GM20000 (cell line): ENCODE results near the gene COG7.

Source experiments
- DNase-seq: peaks from one replicate; pipeline ENCODE4 v3.0.0; 2012; ENCODE audit warnings: low spot score
- CTCF ChIP-seq: IDR thresholded peaks from 2 replicates; pipeline ENCODE4 v1.5.1; 2012; ENCODE audit warnings: mild to moderate bottlenecking, control low read depth; ENCODE audit errors: extremely low read depth, missing control alignments

COG7 gene

DNA sequence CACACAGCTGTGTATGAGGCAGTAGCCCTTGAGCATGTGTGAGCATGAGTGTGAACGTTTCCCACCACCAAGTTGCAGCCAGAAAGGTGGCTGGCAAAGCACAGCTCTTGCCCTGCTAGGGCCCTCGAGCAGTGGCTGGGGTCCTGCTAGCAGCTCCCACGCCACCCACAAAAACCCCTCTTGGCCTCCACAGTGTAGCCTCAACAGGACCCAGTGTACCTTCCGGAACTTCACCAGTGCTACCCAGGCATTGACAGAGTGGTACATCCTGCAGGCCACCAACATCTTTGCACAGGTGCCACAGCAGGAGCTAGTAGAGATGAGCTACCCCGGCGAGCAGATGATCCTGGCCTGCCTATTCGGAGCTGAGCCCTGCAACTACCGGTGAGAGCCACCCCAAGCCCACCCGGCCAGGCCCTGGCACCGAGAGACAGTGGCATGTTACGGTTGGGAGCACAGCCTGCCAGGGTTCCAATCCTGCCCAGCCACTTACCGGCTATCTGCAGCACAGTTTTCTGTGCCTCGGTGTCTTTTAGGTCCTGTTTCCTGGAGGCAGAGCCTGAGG, 97.8 kb downstream of the COG7 start:
- no peak for DNase-seq
- TF ChIP-seq CTCF = no peak

- TF ChIP-seq CTCF = no peak
- no peak for DNase-seq
Measured at GRCh38 chr16:23354246-23354645, 98.7 kb downstream of the COG7 start.

DNA sequence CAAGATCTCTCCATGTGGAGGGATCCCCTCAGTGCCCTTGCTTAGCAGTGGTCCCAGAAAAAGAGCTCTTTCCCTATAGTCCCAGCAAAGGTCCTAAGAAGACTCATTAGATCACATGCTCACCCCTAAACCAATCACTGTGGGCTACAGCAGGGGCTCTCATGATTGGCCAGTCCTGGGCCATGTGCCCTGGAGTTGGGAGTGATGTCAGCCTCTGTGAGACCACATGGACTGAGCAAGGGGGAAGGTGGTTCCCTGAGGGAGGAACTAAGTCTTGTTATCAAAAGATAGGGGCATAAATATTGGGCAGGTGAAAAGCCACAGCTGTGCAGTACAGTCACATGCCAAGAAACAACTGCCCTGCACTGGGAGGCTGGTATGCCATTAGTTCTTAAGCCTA, 99.5 kb downstream of the COG7 start:
- no peak for DNase-seq
- TF ChIP-seq CTCF = no peak

DNA sequence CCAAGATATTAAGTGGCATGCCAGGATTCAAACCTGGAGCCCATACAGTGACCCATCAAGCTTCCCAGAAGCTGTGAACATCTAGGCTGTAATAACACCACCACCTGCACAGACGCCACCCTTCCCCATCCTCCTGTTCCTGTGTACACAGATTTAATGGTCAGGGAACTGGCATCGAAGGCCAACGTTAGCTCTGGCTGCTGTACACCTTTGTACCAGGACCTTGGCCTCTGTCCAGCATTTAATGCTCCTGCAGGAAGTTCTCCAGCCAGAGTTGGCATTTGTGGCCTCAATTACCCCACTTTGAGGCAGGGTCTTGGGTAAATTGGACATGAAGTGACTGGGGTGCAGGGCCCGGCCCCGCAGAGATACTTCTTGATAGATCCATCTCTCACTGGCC, 101.6 kb downstream of the COG7 start:
- DNase-seq = no peak
- no peak for TF ChIP-seq CTCF

GRCh38 chr16:23348579-23349469, 104.2 kb downstream of the COG7 start:
- TF ChIP-seq CTCF = no peak
- no peak for DNase-seq

DNA sequence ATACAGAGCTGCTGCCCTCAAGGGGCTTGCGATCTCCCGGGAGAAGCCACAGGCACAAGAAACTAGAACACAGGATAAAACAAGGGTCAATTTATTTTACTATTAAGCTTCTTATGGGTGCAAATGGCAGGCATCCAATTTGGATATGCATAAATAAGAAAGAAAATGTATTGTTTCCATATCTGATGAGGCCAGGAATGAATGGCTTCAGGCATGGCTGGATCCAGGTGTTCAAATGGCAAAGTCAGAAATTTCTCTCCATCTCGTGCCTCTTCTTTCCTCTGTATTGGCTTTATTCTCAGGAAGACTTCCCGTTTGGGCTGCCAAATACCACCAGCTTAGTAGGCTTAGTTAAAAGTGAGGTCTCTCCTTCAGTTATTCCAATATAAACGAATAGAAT, 107.8 kb downstream of the COG7 start:
- no peak for TF ChIP-seq CTCF
- DNase-seq = no peak

DNA sequence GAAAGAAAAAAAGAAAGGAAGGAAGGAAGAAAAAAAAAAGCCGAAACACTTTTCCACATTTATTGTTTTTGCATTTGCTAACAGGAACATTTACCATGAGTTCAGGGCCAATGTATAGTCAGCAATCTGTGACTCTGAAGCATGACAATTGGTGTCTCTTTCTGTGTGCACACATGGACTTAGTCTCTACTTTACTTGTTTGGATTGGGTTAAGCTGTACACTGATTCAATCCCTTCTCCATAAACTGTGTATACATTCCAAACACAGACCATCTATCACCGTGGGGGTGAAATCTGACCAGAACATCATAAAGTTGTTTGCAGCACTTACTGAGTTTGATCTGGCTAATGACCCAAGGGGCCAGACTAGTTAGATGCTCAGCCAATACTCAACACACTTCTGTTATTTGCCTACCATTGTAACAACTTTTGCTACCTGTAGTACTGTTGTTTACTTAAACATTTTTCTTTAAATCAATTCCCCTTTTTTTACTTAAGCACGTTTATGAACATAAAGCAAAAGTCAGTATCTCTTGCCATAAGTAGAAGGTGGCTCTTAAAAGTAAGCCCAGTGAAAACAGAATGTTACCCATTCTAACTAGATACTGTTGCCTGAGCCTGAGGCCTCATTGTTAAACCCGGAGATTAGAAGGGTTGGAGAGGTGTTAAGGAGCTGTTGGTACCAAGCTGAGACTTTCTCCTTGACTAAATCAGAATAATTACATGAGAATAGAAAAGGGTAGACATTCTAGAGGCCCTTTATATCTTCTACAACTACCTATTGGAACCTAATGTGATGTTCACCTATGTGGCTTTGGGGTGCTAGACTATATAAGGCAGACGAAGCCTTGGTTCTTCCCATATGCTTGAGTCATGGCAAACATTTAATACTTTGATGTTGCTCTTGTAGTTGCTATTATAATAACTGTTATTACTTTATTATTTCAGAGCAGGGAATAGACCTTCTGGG, 109.1 kb downstream of the COG7 start:
- DNase-seq = no peak
- TF ChIP-seq CTCF = no peak
